H9 (cell line): ENCODE data around the gene CDKN2C. TPM values are rescaled to one million over a fixed set of nuclear protein-coding genes. Genes with fewer than 3 reads are reported as not detected.

Experiments
- DNase-seq: peaks from one replicate; pipeline ENCODE4 v3.0.0-alpha.2; 2017
- H2AFZ ChIP-seq: one replicate; pipeline ENCODE4 v1.6.1; 2013; ENCODE audit warnings: mild to moderate bottlenecking, low read length, control low read depth, moderate library complexity
- H2AK5ac ChIP-seq: 2 replicates; pipeline ENCODE4 v1.6.1; 2013; ENCODE audit warnings: low read length, control low read depth, mixed read lengths; ENCODE audit not compliant: insufficient read length
- H2BK120ac ChIP-seq: one replicate; pipeline ENCODE4 v1.6.1; 2013; ENCODE audit warnings: low read depth, mild to moderate bottlenecking, low read length, control low read depth, inconsistent platforms; ENCODE audit not compliant: poor library complexity, severe bottlenecking
- H2BK12ac ChIP-seq: 2 replicates; pipeline ENCODE4 v1.6.1; 2013; ENCODE audit warnings: low read length, control low read depth, mixed read lengths, low read depth; ENCODE audit not compliant: insufficient read length
- H2BK15ac ChIP-seq: 2 replicates; pipeline ENCODE4 v1.6.1; 2013; ENCODE audit warnings: low read depth, low read length, control low read depth
- H2BK20ac ChIP-seq: one replicate; pipeline ENCODE4 v1.6.1; 2013; ENCODE audit warnings: low read depth, mild to moderate bottlenecking, low read length, control low read depth, inconsistent platforms; ENCODE audit not compliant: poor library complexity, severe bottlenecking
- H2BK5ac ChIP-seq: 2 replicates; pipeline ENCODE4 v1.6.1; 2013; ENCODE audit warnings: low read length, control low read depth, mixed read lengths; ENCODE audit not compliant: insufficient read length
- H3K14ac ChIP-seq: 2 replicates; pipeline ENCODE4 v1.6.1; 2013; ENCODE audit warnings: low read length, control low read depth; ENCODE audit not compliant: insufficient read depth
- H3K18ac ChIP-seq: 2 replicates; pipeline ENCODE4 v1.6.1; 2013; ENCODE audit warnings: low read depth, mild to moderate bottlenecking, mixed read lengths, low read length, control low read depth; ENCODE audit not compliant: insufficient read length
- H3K23ac ChIP-seq: 2 replicates; pipeline ENCODE4 v1.6.1; 2013; ENCODE audit warnings: low read length, control low read depth, mixed read lengths, low read depth; ENCODE audit not compliant: insufficient read length
- H3K23me2 ChIP-seq: 2 replicates; pipeline ENCODE4 v1.6.1; 2013; ENCODE audit warnings: low read depth, mild to moderate bottlenecking, mixed read lengths, low read length, control low read depth; ENCODE audit not compliant: insufficient read length, poor library complexity, severe bottlenecking
- H3K27ac ChIP-seq: 2 replicates; pipeline ENCODE4 v1.5.1; 2013; ENCODE audit warnings: low read length, control low read depth, mixed read lengths, low read depth; ENCODE audit not compliant: insufficient read length
- H3K27me3 ChIP-seq: 2 replicates; pipeline ENCODE4 v1.6.1; 2013; ENCODE audit warnings: low read length, control low read depth, inconsistent platforms; ENCODE audit not compliant: insufficient read depth
- H3K4ac ChIP-seq: 2 replicates; pipeline ENCODE4 v1.6.1; 2013; ENCODE audit warnings: low read depth, mild to moderate bottlenecking, control low read depth, inconsistent platforms, low read length, moderate library complexity
- H3K4me1 ChIP-seq: 2 replicates; pipeline ENCODE4 v1.6.1; 2013; ENCODE audit warnings: low read length, control low read depth, inconsistent platforms; ENCODE audit not compliant: insufficient read depth
- H3K4me2 ChIP-seq: 2 replicates; pipeline ENCODE4 v1.6.1; 2013; ENCODE audit warnings: low read length, control low read depth, mixed read lengths; ENCODE audit not compliant: insufficient read length, insufficient read depth
- H3K56ac ChIP-seq: 2 replicates; pipeline ENCODE4 v1.6.1; 2013; ENCODE audit warnings: low read depth, mild to moderate bottlenecking, mixed read lengths, low read length, control low read depth; ENCODE audit not compliant: insufficient read length
- H3K79me1 ChIP-seq: 2 replicates; pipeline ENCODE4 v1.6.1; 2013; ENCODE audit warnings: low read depth, mild to moderate bottlenecking, moderate library complexity, low read length, control low read depth, inconsistent platforms; ENCODE audit not compliant: insufficient read depth, poor library complexity, severe bottlenecking
- H3K79me2 ChIP-seq: 2 replicates; pipeline ENCODE4 v1.6.1; 2013; ENCODE audit warnings: low read length, control low read depth, inconsistent platforms; ENCODE audit not compliant: insufficient read depth
- H3K9ac ChIP-seq: 2 replicates; pipeline ENCODE4 v1.6.1; 2013; ENCODE audit warnings: low read length, control low read depth, mixed read lengths; ENCODE audit not compliant: insufficient read length; ENCODE audit errors: extremely low read depth
- H3K9me3 ChIP-seq: one replicate; pipeline ENCODE4 v1.6.1; 2013; ENCODE audit warnings: low read depth, low read length, inconsistent platforms; ENCODE audit not compliant: control insufficient read depth
- H3T11ph ChIP-seq: one replicate; pipeline ENCODE4 v1.6.1; 2013; ENCODE audit warnings: mild to moderate bottlenecking, low read length, control low read depth, inconsistent platforms
- H4K20me1 ChIP-seq: one replicate; pipeline ENCODE4 v1.6.1; 2013; ENCODE audit not compliant: control insufficient read depth, insufficient read length, insufficient read depth
- H4K5ac ChIP-seq: 2 replicates; pipeline ENCODE4 v1.6.1; 2013; ENCODE audit warnings: low read depth, mild to moderate bottlenecking, mixed read lengths, low read length, control low read depth; ENCODE audit not compliant: insufficient read length
- H4K8ac ChIP-seq: replicated peaks from 2 replicates; pipeline ENCODE4 v1.6.1; 2013; ENCODE audit warnings: low read length, control low read depth, mixed read lengths, low read depth; ENCODE audit not compliant: insufficient read length
- H4K91ac ChIP-seq: 2 replicates; pipeline ENCODE4 v1.6.1; 2013; ENCODE audit warnings: low read depth, mild to moderate bottlenecking, moderate library complexity, mixed read lengths, low read length, control low read depth; ENCODE audit not compliant: insufficient read length
- H3K27ac Mint-ChIP-seq, 3 experiments: 2 replicates in 2 of 3; 3 replicates in 1 of 3; pipeline ENCODE4 v1.8.0; 2020 to 2021; ENCODE audit warnings: mixed read lengths in 3 of 3, mild to moderate bottlenecking in 1 of 3, moderate library complexity in 1 of 3
- H3K27me3 Mint-ChIP-seq: 2 replicates; pipeline ENCODE4 v1.8.0; 2021; ENCODE audit warnings: low read depth, mild to moderate bottlenecking, moderate library complexity, mixed read lengths
- H3K36me3 Mint-ChIP-seq, 3 experiments: 2 replicates in 2 of 3; 3 replicates in 1 of 3; pipeline ENCODE4 v1.8.0; 2020 to 2021; ENCODE audit warnings: low read depth in 3 of 3, mixed read lengths in 3 of 3; ENCODE audit not compliant: insufficient read depth in 1 of 3
- H3K4me1 Mint-ChIP-seq, 2 experiments: 2 replicates each; pipeline ENCODE4 v1.8.0; 2020; ENCODE audit warnings: mixed read lengths in 2 of 2
- H3K4me3 Mint-ChIP-seq, 2 experiments: 2 replicates in 1 of 2; 3 replicates in 1 of 2; pipeline ENCODE4 v1.8.0; 2020 to 2021; ENCODE audit warnings: mild to moderate bottlenecking in 2 of 2, mixed read lengths in 2 of 2, moderate library complexity in 1 of 2
- H3K9me3 Mint-ChIP-seq, 2 experiments: 2 replicates in 1 of 2; 3 replicates in 1 of 2; pipeline ENCODE4 v1.8.0; 2020; ENCODE audit warnings: mild to moderate bottlenecking in 2 of 2, mixed read lengths in 2 of 2, moderate library complexity in 1 of 2
- CTCF ChIP-seq: fragments of 200-600 bp; sonication (generic); conservative IDR thresholded peaks from 3 replicates; pipeline ENCODE4 v1.8.0; 2021; ENCODE audit warnings: antibody characterized with exemption, mild to moderate bottlenecking
- WGBS: extraction: QIAGEN DNeasy Blood & Tissue Kit; methylation state at CpG from one replicate; pipeline ENCODE4 v1.1.7; 2013; ENCODE audit warnings: missing lambda C conversion rate, low lambda C conversion rate, mixed read lengths; ENCODE audit not compliant: insufficient read length; ENCODE audit errors: extremely low coverage; 5-methylcytosine and 5-hydroxymethylcytosine counted together
- total RNA-seq: library from RNA; stranded (reverse); gene quantifications from 2 replicates; pipeline ENCODE4 v1.2.1, GENCODE V29; 2021

Gene CDKN2C
- total RNA-seq, 1 experiment from 2014 or later, result not detected

GRCh38 chr1:50993645-50994044 is 23.6 kb downstream of the CDKN2C start:
- Histone ChIP-seq H2BK5ac (no peak overlapping the region), H3K4ac (no peak overlapping the region), H2BK15ac (no peak overlapping the region), H3K79me2 (no peaks in the 10 kb centered on the region), H4K20me1 (no peaks in the 10 kb centered on the region), H3K4me2 (no peak overlapping the region), H3K23ac (no peak overlapping the region), H3K14ac (no peak overlapping the region), H2AK5ac (no peak overlapping the region), H2BK12ac (no peak overlapping the region), H3K27me3 (no peaks in the 10 kb centered on the region), H3T11ph (no peak overlapping the region), H2AFZ (no peak overlapping the region), H3K18ac (no peak overlapping the region), H4K5ac (no peak overlapping the region), H4K91ac (no peak overlapping the region), H3K4me1 (no peaks in the 10 kb centered on the region), H3K56ac (no peak overlapping the region), H4K8ac (no peak overlapping the region), H3K79me1 (no peaks in the 10 kb centered on the region), H3K9ac (no peak overlapping the region), H2BK20ac (no peak overlapping the region), H3K27ac (no peak overlapping the region), H3K9me3 (no peaks in the 10 kb centered on the region), H3K23me2 (no peaks in the 10 kb centered on the region), H2BK120ac (no peak overlapping the region)
- H3K9me3 Mint-ChIP-seq, result no peaks in the 10 kb centered on the region; a peak in 1 of 5 replicates
- H3K27ac Mint-ChIP-seq, result no peak overlapping the region
- no peak overlapping the region for H3K4me3 Mint-ChIP-seq
- peaks cover 13% of the 10 kb centered on the region for H3K27me3 Mint-ChIP-seq
- WGBS, result no CpG with 5 or more reads among the region's 3 CpGs
- no peaks in the 10 kb centered on the region for H3K4me1 Mint-ChIP-seq
- DNase-seq, result no peak
- TF ChIP-seq CTCF, result no peak
- H3K36me3 Mint-ChIP-seq, result no peaks in the 10 kb centered on the region
